Esophagus muscularis mucosa (tissue), 4 donors: ENCODE measurements around the gene IPPK. TPM values are rescaled to one million over a fixed set of nuclear protein-coding genes. Genes with fewer than 3 reads are reported as not detected.

ENCODE experiments used
- DNase-seq: peaks from one replicate; pipeline ENCODE4 v3.0.0-alpha.2; 2017; ENCODE audit errors: extremely low spot score
- H3K27ac ChIP-seq, 4 donors: fragments of 200-600 bp; sonication (generic); replicated peaks in 1 of 4; 1 replicate in 3 of 4; 2 replicates in 1 of 4; pipeline ENCODE4 v1.5.1; 2016 to 2019; ENCODE audit warnings: mild to moderate bottlenecking in 1 of 4
- H3K27me3 ChIP-seq, 4 donors: fragments of 200-600 bp; sonication (generic); one replicate each; pipeline versions ENCODE4 v1.5.1 to v1.6.0; 2016 to 2019
- H3K36me3 ChIP-seq, 4 donors: fragments of 200-600 bp; sonication (generic); one replicate each; pipeline ENCODE4 v1.5.1; 2016 to 2019
- H3K4me1 ChIP-seq, 4 donors: fragments of 200-600 bp; sonication (generic); one replicate each; pipeline ENCODE4 v1.5.1; 2016 to 2019
- H3K4me3 ChIP-seq, 4 donors: fragments of 200-600 bp; sonication (generic); 1 replicate in 2 of 4; 2 replicates in 2 of 4; pipeline ENCODE4 v1.5.1; 2016 to 2019; ENCODE audit warnings: mild to moderate bottlenecking in 4 of 4, moderate library complexity in 1 of 4
- H3K9me3 ChIP-seq, 4 donors: fragments of 200-600 bp; sonication (generic); 1 replicate in 3 of 4; 2 replicates in 1 of 4; pipeline ENCODE4 v1.5.1; 2016 to 2019
- CTCF ChIP-seq, 3 experiments: fragments of 200-600 bp in 2 of 3; fragments of 450-650 bp in 1 of 3; sonication (generic) in 2 of 3; IDR thresholded peaks; one replicate each; pipeline ENCODE4 v1.5.1; 2017 to 2019; ENCODE audit warnings: antibody characterized with exemption in 3 of 3, mild to moderate bottlenecking in 2 of 3, moderate library complexity in 1 of 3
- EP300 ChIP-seq: sonication (generic); formaldehyde crosslinking; IDR thresholded peaks from one replicate; pipeline ENCODE4 v1.6.1; 2017; ENCODE audit warnings: antibody characterized with exemption
- POLR2A ChIP-seq: fragments of 450-650 bp; IDR thresholded peaks from one replicate; pipeline ENCODE4 v1.6.1; 2017; ENCODE audit warnings: antibody characterized with exemption, moderate library complexity, mild to moderate bottlenecking, low read depth
- POLR2AphosphoS5 ChIP-seq, 2 donors: sonication (generic); formaldehyde crosslinking; IDR thresholded peaks; one replicate each; pipeline ENCODE4 v1.6.1; 2017; ENCODE audit warnings: antibody characterized with exemption in 2 of 2
- WGBS: methylation state at CpG from one replicate; pipeline ENCODE4 v1.1.5; 2018; 5-methylcytosine and 5-hydroxymethylcytosine counted together
- intact Hi-C: fragments of 100-400 bp; cut with DNase I; formaldehyde crosslinking; loops from one replicate; pipeline ENCODE4 v1.15.1; 2023
- total RNA-seq, 4 donors: library from RNA; depleted of rRNA; stranded (reverse); fragments of >200 nt; gene quantifications; one replicate each; pipeline versions ENCODE4 v1.1.0 to v1.2.1, GENCODE V29; 2016

IPPK gene
- total RNA-seq, 4 donors from 2014 or later: 5.0 to 8.4 (median 6.1) TPM

GRCh38 chr9:92635760-92636159, 34.2 kb downstream of the IPPK start:
- Histone ChIP-seq H3K27me3 (no peaks in the 10 kb centered on the region), H3K4me1 (peaks cover 8 to 41% (median 36%) of the 10 kb centered on the region in 4 donors), H3K27ac (no peak overlapping the region), H3K4me3 (no peak overlapping the region), H3K36me3 (peaks cover 19 to 93% (median 73%) of the 10 kb centered on the region in 4 donors), H3K9me3 (no peaks in the 10 kb centered on the region)
- no peak for DNase-seq
- intact Hi-C loops: loop anchor here (1.0 to 10.0 kb wide), 4 partner anchors 198 to 501 kb away; partner anchors contain the start of genes CENPP and NOL8
- 93% methylated on average over 4 of the region's 4 CpGs for WGBS
- no peak for TF ChIP-seq CTCF (IDR thresholded peaks at IDR 0.05)
- no peak for TF ChIP-seq EP300
- no peak for TF ChIP-seq POLR2AphosphoS5 (IDR thresholded peaks at IDR 0.05)

- TF ChIP-seq POLR2A: no peak
- no peak for TF ChIP-seq EP300
- TF ChIP-seq CTCF (IDR thresholded peaks at IDR 0.05): peak; percentile 90 to 97 (median 94)
- peak; percentile 42 to 56 for TF ChIP-seq POLR2AphosphoS5 (IDR thresholded peaks at IDR 0.05)
- peak overlapping the region; percentile 13 to 53 (median 46) for H3K27ac ChIP-seq
- H3K36me3 ChIP-seq: peaks cover 19 to 91% (median 66%) of the 10 kb centered on the region in 4 donors
- peak overlapping the region in 2 of 4 donors; percentile 2 to 29 for H3K4me3 ChIP-seq
- 83% methylated on average over 25 of the region's 35 CpGs for WGBS
- no peaks in the 10 kb centered on the region for H3K27me3 ChIP-seq
- peak; percentile 95 for DNase-seq
- H3K4me1 ChIP-seq: peaks cover 8 to 41% (median 36%) of the 10 kb centered on the region in 4 donors
- H3K9me3 ChIP-seq: no peaks in the 10 kb centered on the region
- intact Hi-C loops: loop anchor here (1.0 to 10.0 kb wide), 5 partner anchors 128 to 500 kb away; partner anchors contain the start of genes CENPP and NOL8
Observed at GRCh38 chr9:92634712-92635605, 35.0 kb downstream of the IPPK start.

GRCh38 chr9:92633614-92634278, 36.2 kb downstream of the IPPK start:
- TF ChIP-seq EP300: no peak
- no peak for TF ChIP-seq POLR2A
- TF ChIP-seq POLR2AphosphoS5 (IDR thresholded peaks at IDR 0.05): no peak
- TF ChIP-seq CTCF (IDR thresholded peaks at IDR 0.05): no peak
- Histone ChIP-seq H3K36me3 (peaks cover 19 to 83% (median 55%) of the 10 kb centered on the region in 4 donors), H3K27me3 (no peaks in the 10 kb centered on the region), H3K27ac (peak overlapping the region in 3 of 4 donors; percentile 43 to 53 (median 50)), H3K4me3 (no peak overlapping the region), H3K4me1 (peaks cover 8 to 41% (median 36%) of the 10 kb centered on the region in 4 donors), H3K9me3 (no peaks in the 10 kb centered on the region)
- intact Hi-C loops: loop anchor here (5.0 to 10.0 kb wide), 2 partner anchors 126 to 499 kb away; no protein-coding TSS in a partner anchor
- DNase-seq: peak; percentile 39
- WGBS: 88% methylated on average over 9 of the region's 9 CpGs

- intact Hi-C loops: loop anchor here (5.0 to 10.0 kb wide), 2 partner anchors 125 to 498 kb away; no protein-coding TSS in a partner anchor
- WGBS: 96% methylated on average over 5 of the region's 5 CpGs
- Histone ChIP-seq H3K4me1 (peaks cover 8 to 41% (median 36%) of the 10 kb centered on the region in 4 donors), H3K9me3 (no peaks in the 10 kb centered on the region), H3K27ac (peak overlapping the region; percentile 43 to 71 (median 67)), H3K4me3 (no peak overlapping the region), H3K27me3 (no peaks in the 10 kb centered on the region), H3K36me3 (peaks cover 13 to 79% (median 48%) of the 10 kb centered on the region in 4 donors)
- TF ChIP-seq POLR2A: no peak
- TF ChIP-seq EP300: no peak
- TF ChIP-seq POLR2AphosphoS5 (IDR thresholded peaks at IDR 0.05): no peak
- no peak for TF ChIP-seq CTCF (IDR thresholded peaks at IDR 0.05)
- DNase-seq: peak; percentile 86
Observed at GRCh38 chr9:92632641-92633040, 37.3 kb downstream of the IPPK start.
